OCI-M1 (cell line): ENCODE data around the gene SSTR5.
"Not testable (repeated sequence)": the region's sequence is repeated elsewhere in the genome, so short reads cannot be mapped to it uniquely, and the experiment has no call there.

Source experiments
- DNase-seq: peaks from one replicate; lab custom pipeline; 2025; lab: John Stamatoyannopoulos, UW

SSTR5 gene

GRCh38 chr16:1072526-1073261, at the start of gene SSTR5:
Gene SSTR5 (plus strand): TSS chr16:1072747. CDS start chr16:1078869, 6,122 bp downstream.
- no peak for DNase-seq

GRCh38 chr16:1024138-1024537, 48.4 kb upstream of the SSTR5 start:
- DNase-seq, result no peak

GRCh38 chr16:1025183-1025809, 47.3 kb upstream of the SSTR5 start:
- not testable (repeated sequence) for DNase-seq

GRCh38 chr16:1026057-1026783, 46.3 kb upstream of the SSTR5 start:
- DNase-seq, result no peak

DNA sequence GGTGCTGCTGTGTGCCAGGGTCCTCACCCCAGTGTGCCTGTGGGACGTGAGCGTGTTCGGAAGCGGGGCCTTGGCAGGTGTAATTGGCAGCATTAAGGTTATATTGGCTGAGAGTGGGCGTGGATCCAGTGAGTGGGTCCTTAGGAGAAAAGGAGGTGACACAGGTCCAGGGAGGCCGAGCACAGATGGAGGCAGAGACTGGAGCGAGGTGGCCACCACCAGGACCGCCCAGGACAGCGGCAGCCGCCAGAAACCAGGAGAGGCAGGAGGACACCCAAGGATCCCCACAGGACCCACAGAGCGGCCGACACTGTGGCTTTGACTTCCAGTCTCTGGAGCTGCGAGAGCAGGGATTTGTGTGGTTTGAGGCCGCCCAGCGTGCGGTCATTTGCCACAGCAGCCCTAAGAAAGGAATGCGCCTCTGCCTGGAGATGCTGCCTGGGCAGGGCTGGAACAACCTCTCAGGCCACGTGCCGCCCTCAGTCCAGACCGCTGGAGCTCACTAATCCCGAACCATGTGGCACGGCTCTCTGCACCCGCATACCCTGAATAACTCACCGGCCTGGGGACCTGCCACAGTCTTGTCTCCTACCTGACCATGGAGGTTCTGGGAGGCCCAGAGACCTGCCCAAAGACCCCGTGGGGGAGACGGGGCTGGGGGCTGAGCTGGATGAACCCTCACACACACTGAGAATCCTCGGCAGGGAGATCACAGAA, 45.6 kb upstream of the SSTR5 start:
- DNase-seq, result no peak

GRCh38 chr16:1027501-1027815, 45.1 kb upstream of the SSTR5 start:
- no peak for DNase-seq

- no peak for DNase-seq
Measured at GRCh38 chr16:1028056-1028455, 44.5 kb upstream of the SSTR5 start.

DNA sequence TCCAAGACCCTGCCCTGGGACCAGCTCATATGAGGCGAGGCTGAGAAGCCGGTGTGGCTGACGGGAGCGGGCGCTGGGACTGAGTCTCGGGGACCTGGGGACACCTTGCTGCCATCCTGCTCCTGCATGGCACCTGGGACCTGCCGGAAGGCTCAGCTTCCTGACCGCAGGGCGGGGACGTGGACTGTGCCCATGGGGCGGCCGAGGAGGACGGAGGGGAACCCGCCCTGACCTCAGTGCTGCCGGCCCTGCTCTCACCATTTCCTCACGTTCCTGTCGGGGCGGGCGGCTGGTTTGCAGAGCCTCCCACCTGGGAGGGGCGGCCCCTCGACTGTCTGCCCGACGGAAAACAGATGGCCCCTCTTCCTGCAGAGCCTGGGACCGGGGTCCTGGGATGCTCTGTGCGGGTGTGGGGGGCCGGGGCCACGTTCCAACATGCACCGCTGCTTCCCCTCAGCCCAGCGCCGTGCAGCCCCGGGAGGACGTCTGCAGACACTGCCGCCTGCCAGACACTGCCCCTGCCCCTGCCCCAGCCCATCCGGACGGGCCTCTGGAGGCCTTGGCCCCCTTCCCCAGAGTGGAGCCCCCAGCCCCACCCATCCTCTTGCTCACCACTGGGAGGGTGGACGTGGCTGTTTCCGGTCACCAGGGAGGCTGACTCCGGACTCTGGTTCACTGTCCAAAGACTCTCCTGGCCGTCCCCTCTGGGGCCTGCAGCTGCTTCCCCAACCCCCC, 43.9 kb upstream of the SSTR5 start:
- DNase-seq, result no peak

DNA sequence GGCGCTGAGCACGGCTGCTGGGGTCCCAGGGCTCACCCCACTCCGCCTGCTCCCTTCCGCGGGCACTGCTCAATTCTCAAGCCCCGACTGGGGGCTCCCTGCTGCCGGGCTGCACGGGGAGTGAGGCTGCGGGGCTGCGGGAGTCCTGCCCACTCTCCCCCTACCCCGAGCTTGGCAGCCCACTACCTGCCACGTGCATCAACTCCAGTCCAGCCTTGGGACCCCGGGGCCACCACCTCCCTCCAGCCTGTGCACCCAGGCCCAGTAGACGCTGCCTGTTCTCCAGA, 43.3 kb upstream of the SSTR5 start:
- no peak for DNase-seq

DNA sequence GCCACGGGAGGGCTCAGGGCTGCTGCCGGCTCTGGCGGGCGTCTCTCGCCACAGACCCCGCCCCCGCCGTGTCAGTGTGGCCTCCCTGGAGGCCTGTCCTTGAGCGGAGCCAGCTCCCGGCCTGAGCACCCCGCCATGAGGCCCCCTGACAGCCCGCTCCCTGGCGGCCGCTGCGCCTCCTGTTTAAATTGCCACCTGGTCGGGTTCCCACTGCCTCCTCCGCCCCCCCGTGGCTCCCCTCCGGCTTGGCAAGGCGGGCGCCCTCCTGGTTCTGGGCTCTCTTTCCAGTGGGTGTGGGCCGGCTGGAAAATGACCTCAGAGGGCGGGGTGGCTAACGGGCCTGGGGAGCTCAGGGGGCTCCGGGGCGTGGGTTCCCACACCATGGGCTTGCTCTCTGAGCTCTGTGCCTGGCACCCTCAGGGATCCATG, 42.1 kb upstream of the SSTR5 start:
- no peak for DNase-seq

- no peak for DNase-seq
Measured at GRCh38 chr16:1031666-1032065, 40.9 kb upstream of the SSTR5 start.

- no peak for DNase-seq
Measured at GRCh38 chr16:1032607-1033006, 39.9 kb upstream of the SSTR5 start.

GRCh38 chr16:1033128-1033679, 39.3 kb upstream of the SSTR5 start:
- no peak for DNase-seq

GRCh38 chr16:1034230-1035065, 38.1 kb upstream of the SSTR5 start:
- no peak for DNase-seq

DNA sequence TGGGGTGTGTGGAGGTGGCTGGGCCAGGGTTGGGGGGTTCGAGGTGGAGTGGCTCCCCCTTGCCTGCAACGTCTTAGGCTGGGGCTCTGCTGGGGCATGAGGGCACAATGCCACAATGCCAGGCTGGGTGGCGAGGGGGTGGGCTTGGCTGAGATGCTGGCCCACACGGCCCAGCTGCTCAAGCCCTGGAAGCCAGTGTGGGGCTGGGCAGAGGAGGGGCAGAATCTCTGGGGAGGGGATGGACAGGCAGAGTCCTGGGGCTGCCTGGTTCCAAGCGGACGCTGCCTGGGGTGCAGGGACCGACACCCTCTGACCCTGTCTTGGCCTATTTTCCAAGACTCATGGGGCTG, 37.5 kb upstream of the SSTR5 start:
- no peak for DNase-seq

DNA sequence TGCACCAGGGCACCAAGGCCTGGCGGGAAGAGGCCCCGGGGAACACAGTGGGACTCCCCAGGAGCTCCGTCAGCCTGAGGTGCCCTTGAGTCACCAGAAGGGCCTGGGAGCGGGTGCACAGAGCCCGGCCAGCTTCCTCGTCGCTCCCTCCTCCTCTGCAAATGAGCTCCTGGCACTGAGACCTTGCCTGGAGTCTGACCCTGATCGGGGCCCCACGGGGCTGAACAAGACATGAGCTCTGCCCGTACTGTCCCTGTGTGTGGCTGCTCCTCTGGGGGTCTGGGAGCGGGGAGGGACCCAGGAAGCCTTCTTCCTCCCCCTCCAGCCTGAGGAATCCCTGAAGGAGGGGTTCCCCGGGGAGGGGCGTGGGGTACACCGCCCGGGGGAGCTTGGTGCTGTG, 36.4 kb upstream of the SSTR5 start:
- no peak for DNase-seq

DNA sequence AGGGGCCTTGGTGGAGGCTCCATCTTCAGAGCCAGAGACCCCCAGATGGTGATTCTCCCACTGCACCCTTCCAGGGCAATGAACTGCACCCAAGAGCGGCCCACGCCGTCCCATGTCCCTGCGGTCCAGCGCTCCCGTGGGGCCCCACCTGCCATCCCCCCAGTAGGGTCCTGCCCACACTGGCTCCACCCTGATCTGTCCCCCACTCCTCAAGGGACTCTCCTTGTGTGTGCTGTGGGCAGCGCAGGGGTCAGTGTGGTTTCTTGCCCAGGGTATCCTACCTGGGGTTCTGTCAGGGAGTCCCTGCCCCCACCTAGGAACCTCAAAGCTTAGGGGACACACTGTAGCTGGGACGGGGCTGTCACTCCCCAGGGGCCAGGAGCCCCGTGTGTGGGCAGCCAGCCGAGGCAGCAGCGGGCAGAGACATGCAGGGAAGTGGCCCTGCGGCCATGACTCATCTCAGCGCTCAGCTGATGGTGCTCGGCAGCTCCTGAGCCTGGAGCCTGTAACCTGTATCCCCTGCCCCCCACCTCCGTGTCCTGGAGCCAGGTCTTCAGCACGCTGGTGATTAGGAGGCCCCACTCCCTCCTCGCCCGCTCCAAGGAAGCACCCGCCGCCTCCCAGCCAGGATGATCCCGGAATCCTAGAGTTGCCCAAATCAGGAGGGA, 35.7 kb upstream of the SSTR5 start:
- peak; percentile 7 for DNase-seq

- DNase-seq, result no peak
Measured at GRCh38 chr16:1037394-1038257, 34.9 kb upstream of the SSTR5 start.

DNA sequence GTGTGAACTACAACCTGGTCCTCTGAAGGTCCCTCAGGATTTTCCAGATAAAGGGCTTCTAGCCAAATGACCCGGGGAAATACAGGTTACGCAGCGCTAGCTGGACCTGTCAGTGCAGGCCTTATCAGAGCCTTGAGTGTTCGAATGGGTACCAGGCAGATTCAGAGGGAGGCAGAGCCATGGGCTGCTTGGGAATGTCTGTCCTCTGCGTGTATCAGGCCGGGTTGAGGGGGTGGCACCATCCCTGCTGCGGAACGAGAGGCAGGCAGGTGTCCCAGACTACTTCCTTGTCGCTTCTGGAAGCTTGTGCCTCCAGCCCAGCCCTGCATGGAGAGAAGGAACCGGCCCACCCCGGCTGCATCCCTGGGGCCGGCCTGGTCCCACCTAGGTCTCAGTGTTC, 33.6 kb upstream of the SSTR5 start:
- DNase-seq, result no peak

GRCh38 chr16:1039762-1040161, 32.8 kb upstream of the SSTR5 start:
- no peak for DNase-seq
